Glutamatergic neuron (in vitro differentiated cells): ENCODE data around the gene ATP6V0E2. TPM values are rescaled to one million over a fixed set of nuclear protein-coding genes. Genes with fewer than 3 reads are reported as not detected.

Experiments
- DNase-seq: peaks from one replicate; pipeline ENCODE4 v3.0.0; 2022
- H3K27ac Mint-ChIP-seq: one replicate; pipeline ENCODE4 v1.8.0; 2020; ENCODE audit warnings: mild to moderate bottlenecking, mixed read lengths, inconsistent platforms; ENCODE audit not compliant: unreplicated experiment
- H3K27me3 Mint-ChIP-seq: one replicate; pipeline ENCODE4 v1.8.0; 2020; ENCODE audit warnings: mild to moderate bottlenecking, moderate library complexity, mixed read lengths, inconsistent platforms; ENCODE audit not compliant: unreplicated experiment
- H3K36me3 Mint-ChIP-seq: one replicate; pipeline ENCODE4 v1.8.0; 2020; ENCODE audit warnings: mild to moderate bottlenecking, mixed read lengths, inconsistent platforms; ENCODE audit not compliant: unreplicated experiment
- H3K4me1 Mint-ChIP-seq: one replicate; pipeline ENCODE4 v1.8.0; 2020; ENCODE audit warnings: mild to moderate bottlenecking, low read depth, mixed read lengths, inconsistent platforms; ENCODE audit not compliant: unreplicated experiment
- H3K4me3 Mint-ChIP-seq: one replicate; pipeline ENCODE4 v1.8.0; 2020; ENCODE audit warnings: mild to moderate bottlenecking, mixed read lengths, inconsistent platforms; ENCODE audit not compliant: unreplicated experiment
- H3K9me3 Mint-ChIP-seq: one replicate; pipeline ENCODE4 v1.8.0; 2020; ENCODE audit warnings: mild to moderate bottlenecking, moderate library complexity, mixed read lengths, inconsistent platforms; ENCODE audit not compliant: unreplicated experiment
- CTCF ChIP-seq: fragments of 200-600 bp; sonication (generic); IDR thresholded peaks from one replicate; pipeline ENCODE4 v1.5.0; 2021; ENCODE audit not compliant: partially characterized antibody, unreplicated experiment
- total RNA-seq: library from RNA; stranded (reverse); fragmentation: NEBNext Ultra II Directional; extraction: Animal tissue kit (Norgen Biotek cat#: 25700); gene quantifications from one replicate; pipeline ENCODE4 v1.2.1, GENCODE V29; 2021; ENCODE audit not compliant: unreplicated experiment

The ATP6V0E2 gene
- total RNA-seq, 1 donor from 2014 or later = 67.6 TPM

GRCh38 chr7:149881328-149882247 is 7.8 kb downstream of the ATP6V0E2 start:
- Mint-ChIP-seq H3K9me3 (peaks cover 3% of the 10 kb centered on the region), H3K27ac (no peak overlapping the region), H3K36me3 (no peaks in the 10 kb centered on the region), H3K27me3 (peaks cover 8% of the 10 kb centered on the region), H3K4me1 (peaks cover 21% of the 10 kb centered on the region), H3K4me3 (no peak overlapping the region)
- no peak for DNase-seq
- TF ChIP-seq CTCF = no peak

DNA sequence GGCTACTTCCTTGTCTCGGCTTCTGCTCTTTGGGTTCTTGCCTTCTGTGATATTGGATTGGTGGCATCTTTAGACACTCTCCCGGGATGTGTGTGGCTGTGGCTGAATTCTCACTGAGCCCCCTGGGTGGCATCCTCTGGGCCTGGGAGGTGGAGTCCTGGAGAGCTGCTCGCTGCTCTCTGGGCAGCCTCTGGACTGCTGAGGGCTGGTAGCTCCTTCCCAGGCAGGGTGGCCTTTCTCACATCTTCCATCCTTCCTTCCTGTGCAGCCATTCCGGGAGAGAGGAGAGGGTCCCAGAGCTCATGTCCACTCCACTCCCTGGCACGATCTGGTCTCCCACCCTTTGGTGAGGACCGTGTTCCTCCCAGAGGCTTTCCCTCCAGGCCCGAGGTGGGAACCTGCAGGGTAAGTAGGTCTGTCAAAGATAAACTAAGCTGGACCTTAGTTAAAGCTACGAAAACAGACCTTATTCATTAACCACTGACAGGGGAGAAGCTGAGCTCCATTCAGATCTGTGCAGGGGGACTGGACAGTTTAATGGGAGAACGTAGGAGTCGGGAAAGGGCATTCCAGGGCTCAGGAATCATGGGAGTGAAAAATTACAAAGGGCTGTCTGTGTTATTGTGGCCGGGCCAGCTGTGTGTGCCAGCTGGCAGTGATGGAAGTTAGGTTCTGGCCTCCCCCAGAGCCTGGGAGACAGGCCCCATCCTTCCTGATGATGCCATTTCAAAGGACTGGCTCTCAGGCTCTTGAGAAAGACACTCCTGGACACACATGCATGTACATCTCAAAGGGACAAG is 8.7 kb downstream of the ATP6V0E2 start:
- Mint-ChIP-seq H3K4me1 (peaks cover 21% of the 10 kb centered on the region), H3K27me3 (peaks cover 8% of the 10 kb centered on the region), H3K9me3 (peaks cover 3% of the 10 kb centered on the region), H3K4me3 (no peak overlapping the region), H3K36me3 (no peaks in the 10 kb centered on the region), H3K27ac (no peak overlapping the region)
- TF ChIP-seq CTCF = no peak
- DNase-seq = no peak

DNA sequence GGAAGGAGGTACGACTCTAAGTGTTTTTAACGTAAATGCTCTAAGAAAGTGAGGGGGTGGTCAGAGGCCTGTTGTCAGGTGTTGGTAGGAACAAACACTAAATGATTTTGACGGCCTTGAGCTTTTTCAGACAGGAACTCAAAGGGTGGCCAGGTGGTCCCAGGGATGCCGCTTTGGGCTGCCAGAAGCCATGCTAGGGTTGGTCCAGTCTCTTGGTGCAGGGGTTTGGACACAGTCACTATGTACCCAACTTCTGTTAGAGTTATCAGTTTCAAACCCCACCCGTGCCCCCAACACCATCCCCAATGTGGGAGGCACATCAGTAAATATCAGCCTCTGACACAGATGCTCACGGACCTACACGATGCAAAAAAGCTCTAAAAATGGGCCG is 9.3 kb downstream of the ATP6V0E2 start:
- Mint-ChIP-seq H3K27me3 (peaks cover 8% of the 10 kb centered on the region), H3K4me3 (no peak overlapping the region), H3K27ac (no peak overlapping the region)

GRCh38 chr7:149883452-149883861 is 9.7 kb downstream of the ATP6V0E2 start:
- Mint-ChIP-seq H3K4me1 (peaks cover 17% of the 10 kb centered on the region), H3K27me3 (peaks cover 8% of the 10 kb centered on the region), H3K4me3 (no peak overlapping the region), H3K36me3 (peaks cover 6% of the 10 kb centered on the region), H3K9me3 (peaks cover 3% of the 10 kb centered on the region), H3K27ac (no peak overlapping the region)
- peak; percentile 65 for DNase-seq
- TF ChIP-seq CTCF = peak; percentile 52

More for the DNA sequence above, 9.3 kb downstream of the ATP6V0E2 start:
- Mint-ChIP-seq H3K36me3 (peaks cover 5% of the 10 kb centered on the region), H3K4me1 (peaks cover 18% of the 10 kb centered on the region), H3K9me3 (peaks cover 3% of the 10 kb centered on the region)
- no peak for DNase-seq
- TF ChIP-seq CTCF = no peak
